HG02623 (cell line): Measurements from ENCODE around the gene ELOVL6.
"Not testable (repeated sequence)": the region's sequence is repeated elsewhere in the genome, so short reads cannot be mapped to it uniquely, and the experiment has no call there.

Source experiments
- ATAC-seq: cut with Tn5 transposase; IDR thresholded peaks from one replicate; pipeline ENCODE4 v1.9.1; 2021; ENCODE audit warnings: moderate library complexity; ENCODE audit not compliant: unreplicated experiment

The ELOVL6 gene

DNA sequence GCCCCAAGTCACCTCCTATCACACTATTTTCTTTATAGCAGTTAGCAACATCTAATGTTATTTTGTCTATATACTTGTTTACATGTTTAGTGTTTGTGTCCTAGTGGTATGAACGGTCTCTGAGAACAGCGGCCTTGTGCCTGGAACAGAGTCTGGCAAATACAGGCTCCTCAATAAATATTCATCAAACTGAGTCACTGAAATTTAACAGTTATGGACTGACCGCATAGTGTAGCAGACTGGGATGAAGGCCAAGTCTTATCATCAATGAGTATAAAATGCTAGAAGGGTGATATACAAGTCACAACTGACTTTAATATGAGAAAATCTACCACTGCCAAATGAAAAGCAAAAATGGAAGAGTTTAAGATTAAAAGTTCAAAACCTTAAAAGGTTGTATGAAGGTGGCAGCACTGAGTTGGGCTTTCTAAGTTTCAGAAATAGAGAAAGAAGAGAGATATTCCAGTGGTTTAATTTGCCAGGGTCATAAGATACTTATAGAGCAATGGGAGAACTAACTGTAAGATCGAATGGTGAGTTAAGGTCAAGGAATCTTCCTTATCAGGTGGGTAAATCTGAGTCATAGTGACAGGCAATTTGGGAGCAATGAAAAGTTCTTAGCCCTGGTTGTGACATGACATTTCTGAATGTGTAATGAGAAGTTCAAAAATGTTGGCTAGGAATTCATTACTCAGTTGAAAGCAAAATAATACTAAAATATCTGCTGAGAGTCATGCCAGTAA lies 34.9 kb downstream of the ELOVL6 start:
- no peak for ATAC-seq

DNA sequence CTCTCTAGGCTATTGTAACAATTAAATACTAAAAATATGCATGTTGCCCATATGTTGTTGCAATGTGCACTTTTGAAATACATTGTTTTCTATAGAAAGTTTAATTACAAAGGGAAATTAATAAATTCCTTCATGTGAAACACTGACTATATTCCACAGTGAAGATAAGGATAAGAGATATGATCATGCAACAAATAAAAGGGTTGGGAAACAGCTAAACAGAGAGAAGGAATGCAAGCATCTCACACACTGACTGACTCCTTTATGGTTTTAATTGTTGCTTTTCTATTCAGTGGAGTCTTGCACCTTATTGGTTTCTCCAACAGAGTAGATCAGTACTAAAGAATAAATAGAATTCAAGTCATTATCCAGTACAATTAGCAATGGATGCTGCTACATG lies 37.8 kb downstream of the ELOVL6 start:
- ATAC-seq = no peak

DNA sequence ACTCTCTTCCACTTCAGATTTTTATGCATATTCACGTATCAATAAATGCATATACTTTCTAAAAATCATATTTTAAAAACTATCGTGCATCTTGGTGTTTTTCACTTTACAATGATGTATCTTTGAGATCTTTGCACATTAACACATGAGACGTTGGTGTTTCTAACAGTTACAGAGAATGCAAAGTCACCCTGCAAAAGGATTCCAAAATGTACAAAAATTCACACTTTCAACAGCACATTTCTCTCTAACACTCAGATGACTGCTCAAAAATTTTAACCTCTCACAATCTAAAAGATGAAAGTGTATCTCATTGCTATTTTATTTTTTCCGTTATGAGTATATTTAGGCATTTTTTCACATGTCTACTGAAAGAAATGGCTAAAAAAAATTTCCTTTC lies 38.9 kb downstream of the ELOVL6 start:
- no peak for ATAC-seq

DNA sequence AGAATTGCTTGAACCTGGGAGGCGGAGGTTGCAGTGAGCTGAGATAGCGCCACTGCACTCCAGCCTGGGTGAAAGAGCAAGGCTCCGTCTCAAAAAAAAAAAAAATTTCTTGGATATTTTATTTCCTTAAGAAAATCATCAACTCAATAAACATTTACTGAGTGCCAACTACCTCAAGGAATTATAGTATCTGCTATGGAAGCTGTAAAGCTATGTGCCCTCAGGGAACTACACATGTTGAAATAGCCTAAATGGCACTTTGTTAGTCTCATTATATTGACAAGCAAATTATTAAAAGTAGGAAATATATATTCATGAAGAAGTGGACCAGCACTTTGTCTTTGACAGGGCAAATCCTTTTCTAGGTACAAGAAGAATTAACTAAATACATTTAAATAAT lies 40.8 kb downstream of the ELOVL6 start:
- ATAC-seq = no peak

DNA sequence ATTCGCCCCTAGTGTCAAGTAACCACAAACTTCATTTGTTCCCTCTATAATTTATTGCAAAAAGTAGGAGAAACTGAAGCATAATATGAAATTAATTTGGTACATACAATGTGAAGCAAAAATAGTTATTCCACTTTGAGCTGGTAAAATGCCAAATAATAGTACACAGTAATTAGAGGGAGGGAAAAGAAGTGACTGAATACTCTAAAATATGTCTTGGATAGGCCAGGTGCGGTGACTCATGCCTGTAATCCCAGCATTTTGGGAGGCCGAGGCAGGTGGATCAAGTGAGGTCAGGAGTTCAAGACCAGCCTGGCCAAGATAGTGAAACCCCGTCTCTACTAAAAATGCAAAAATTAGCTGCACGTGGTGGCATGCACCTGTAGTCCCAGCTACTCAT lies 41.2 kb downstream of the ELOVL6 start:
- ATAC-seq = not testable (repeated sequence)

DNA sequence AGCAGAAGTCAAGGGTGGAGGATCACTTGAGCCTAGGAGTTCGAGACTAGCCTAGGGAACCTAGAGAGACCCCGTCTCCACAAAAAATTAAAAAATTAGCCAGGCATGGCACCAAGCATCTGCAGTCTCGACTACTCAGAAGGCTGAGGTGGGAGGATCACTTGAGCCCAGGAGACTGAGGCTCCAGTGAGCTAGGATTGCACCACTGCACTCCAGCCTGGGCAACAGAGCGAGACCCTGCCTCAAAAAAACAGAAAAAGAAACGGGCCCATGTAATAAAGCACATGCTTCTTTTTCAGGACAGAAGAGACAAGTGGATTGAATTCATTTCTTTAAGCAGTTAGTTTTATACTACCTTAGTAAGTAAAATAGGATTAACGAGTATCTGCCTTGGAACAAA lies 42.0 kb downstream of the ELOVL6 start:
- ATAC-seq = no peak

DNA sequence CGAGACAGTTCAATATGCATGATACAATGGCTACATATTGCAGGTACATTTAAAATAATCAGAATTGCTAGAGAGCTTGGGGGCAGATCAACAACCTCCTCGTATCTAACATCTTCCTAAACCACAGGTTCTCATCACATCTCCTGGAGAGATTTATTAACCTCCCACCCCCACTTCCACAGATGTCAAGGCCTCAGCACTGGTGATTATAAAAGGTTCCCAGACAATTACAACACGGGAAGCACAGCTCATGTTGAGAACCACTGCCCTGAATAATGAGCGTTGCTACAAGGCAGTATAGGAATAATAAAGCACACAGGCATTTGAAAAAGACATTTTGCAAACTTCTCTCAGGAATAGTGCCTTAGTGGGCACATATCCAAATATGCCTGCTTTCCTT lies 42.8 kb downstream of the ELOVL6 start:
- ATAC-seq = no peak

DNA sequence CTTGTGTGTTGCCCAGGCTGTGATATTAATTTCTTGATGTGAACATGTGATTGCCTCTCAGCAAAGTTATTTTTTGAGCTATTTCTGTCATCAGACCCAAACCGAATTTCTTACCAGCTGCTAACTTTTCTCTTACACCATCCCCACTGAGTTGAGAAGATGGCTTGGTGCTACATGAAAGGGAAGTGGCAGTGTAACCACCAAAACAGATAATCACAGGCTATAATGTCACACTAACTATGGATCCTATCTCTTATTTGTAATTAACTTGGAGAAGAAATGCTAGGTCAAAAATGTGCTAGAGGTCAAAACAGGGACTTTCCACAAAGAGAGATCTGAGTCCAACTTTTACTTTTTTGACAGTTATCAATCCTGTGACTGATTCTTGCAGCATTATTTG lies 43.8 kb downstream of the ELOVL6 start:
- ATAC-seq = no peak

DNA sequence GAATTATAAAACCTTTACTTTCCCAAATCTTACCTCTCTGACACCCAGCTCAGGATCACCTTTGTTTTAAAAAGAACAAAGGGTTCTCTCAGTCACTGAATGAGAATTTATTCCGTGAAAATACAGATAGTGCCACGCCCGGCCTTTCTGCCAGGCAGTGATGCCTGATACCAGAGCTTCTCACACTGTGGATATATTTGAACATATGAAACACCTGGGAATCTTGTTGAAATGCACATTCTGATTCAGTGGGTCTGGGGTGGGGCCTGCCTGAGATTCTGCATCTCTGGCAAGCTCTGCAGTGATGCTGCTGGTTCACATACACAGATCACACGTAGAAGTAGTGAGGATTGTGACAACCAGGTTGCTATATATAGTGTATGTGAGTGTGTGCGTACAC lies 46.0 kb downstream of the ELOVL6 start:
- no peak for ATAC-seq

DNA sequence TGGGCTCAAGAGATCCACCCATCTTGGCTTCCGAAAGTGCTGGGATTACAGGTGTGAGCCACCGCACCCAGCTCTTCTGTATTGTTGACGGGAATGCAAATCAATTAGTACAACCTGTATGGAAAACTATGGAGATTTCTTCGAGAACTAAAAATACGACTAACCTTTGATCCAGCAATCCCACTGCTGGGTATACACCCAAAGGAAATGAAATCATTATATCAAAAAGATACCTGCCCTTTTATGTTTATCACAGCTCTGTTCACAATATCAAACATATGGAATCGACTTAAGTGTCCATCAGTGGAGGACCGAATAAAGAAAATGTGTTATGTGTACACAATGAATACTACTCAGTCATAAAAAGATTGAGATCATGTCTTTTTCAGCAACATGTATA lies 49.3 kb downstream of the ELOVL6 start:
- ATAC-seq = no peak

DNA sequence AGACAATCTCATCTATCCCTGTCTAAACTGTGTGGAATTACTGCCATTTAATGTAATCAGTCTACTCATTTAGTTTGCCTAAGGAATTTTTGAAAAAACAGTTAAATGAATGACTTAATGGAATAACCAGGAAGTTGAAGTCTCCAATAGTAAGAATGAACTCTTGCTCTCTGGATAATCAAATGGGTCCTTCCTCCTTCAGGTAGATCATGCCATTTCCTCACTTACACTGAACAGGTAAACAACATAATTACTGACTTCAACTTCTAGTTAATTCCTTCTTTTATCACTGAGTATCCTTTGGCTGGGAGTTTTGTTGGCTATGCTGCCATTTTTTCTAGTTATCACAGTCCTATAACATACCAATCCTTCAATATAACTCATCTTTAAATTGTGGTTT lies 56.0 kb downstream of the ELOVL6 start:
- ATAC-seq = no peak

DNA sequence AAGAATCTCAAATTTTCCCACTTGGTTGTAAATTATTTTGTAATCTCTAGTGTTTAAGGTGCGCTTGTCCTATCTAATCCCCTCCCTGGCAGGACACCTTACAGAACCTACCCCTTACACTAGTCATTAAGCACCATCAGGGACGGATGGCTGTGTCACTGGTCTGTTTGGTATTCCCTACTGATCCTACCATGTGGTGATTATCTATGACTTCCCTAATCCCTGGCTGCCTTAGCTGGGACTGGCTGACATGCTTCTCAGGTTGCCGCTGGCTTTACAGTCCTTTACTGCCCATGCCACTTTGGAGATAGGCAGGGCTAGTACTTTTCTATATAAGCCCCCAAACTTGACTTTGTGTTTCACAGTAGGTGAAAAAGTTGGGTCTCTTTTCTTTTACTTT lies 58.6 kb downstream of the ELOVL6 start:
- no peak for ATAC-seq

DNA sequence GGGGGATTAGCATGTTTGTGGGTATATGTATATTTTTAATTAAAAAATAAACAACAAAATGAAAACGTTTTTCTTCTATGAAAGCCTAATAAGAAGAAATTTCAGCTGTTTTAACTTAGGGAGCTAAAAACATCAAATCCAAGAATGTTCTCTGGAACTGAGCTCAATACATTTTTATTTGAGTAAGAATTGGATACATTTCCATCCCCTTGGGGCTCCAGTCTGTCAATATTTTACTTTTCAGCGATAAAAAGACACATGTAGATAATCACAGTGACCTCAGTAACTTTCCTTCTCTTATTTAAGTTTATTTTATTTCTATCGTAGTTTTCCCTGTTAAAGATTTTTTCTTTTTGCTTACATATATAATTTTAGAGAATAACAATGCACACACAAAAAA lies 59.3 kb downstream of the ELOVL6 start:
- ATAC-seq = no peak

DNA sequence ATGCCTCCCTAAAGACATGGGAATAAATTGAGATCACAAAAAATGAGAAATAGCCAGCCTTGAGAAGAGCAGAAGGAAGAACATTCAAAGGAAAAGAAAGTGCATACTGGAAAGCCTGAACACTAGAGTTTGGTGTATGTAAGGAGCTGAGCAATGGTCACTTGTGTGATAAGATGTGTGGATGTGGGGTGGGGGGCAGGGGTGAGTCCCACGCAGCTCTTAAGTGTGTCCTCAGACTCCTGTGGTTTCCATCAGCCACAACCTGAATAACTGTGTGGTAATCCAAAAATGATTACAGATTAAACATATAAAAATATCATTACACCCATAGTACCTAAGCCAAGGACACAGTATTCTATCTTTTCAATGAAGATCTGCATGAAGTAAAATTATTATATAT lies 59.9 kb downstream of the ELOVL6 start:
- ATAC-seq = no peak

DNA sequence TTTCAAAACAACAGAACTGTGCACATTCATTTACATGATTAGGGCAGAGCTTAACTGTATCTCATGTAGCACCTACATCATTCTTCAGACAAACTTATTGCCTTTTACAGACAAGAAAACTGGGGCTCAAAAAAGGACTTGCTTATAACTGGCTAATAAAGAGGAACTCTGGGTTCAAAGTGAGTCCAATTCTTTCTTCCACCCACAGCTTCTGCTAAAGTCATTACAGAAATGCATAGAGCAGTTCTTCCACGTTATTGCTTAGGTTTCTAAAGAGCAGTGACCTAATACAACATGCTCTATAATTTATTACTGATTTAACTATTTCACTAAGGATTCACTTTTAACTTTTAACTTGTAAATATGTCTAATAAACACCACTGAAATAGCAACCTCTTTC lies 60.6 kb downstream of the ELOVL6 start:
- ATAC-seq = no peak

DNA sequence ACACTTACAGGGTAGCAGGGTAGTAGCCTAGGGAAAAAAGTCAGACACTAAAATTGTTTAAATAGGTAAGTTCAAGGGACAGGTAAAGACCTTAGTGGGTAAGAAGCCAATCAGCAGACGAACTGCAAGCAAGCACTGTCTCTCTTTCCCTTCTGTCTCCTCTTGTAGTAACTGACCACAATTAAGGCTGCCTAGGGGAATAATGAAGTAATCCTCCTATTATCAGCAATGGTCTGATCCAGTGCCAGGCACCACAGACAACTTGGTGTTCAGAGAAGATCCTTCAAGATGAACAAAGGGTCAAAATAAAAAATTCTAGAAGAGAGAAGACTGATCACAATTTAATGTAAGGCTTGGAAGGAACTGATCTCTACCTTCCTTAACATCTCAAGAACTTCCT lies 62.9 kb downstream of the ELOVL6 start:
- no peak for ATAC-seq

DNA sequence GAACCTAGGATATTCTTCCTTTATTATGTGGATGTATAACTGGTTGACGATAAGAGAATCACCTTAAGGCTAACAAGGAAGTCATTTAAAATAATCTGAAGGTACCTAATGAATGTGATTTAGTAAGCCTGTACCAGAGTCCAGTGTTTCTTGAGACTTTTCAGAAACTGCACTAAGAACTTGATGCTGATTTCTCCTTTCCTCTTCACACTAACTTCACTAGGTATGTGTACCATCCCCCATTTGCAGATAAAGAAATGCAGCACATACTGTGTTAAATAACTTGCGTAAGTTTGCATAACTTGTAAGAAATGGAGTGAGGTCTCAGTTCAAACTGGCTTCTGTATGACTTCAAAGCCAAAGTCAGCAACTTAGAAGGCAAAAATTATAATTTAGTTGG lies 63.3 kb downstream of the ELOVL6 start:
- no peak for ATAC-seq

DNA sequence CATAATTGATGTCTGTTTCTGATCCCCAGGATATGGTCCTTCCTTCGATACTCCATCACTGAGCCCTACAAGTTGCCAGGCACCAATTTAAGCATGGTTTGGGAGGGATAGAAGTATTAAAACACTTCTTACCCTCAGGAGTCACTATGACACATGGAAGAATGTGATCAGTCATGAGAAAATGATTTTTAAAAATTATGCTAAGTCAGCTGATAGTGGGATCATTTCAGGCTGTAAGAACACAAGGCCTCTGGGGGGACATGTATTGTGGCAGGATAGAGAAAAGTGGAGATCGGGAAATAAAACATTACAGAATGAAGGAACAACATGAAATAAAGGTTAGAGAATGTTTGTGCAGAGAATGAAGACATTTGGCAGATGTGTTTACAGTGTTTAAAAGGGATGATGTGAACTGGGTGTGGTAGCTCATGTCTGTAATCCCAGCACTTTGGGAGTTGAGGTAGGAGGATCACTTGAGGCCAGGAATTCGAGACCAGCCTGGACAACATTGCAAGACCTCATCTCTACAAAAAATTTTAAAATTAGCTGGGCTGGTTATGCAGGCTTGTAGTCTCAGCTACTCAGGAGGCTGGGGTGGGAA lies 64.0 kb downstream of the ELOVL6 start:
- ATAC-seq = no peak

DNA sequence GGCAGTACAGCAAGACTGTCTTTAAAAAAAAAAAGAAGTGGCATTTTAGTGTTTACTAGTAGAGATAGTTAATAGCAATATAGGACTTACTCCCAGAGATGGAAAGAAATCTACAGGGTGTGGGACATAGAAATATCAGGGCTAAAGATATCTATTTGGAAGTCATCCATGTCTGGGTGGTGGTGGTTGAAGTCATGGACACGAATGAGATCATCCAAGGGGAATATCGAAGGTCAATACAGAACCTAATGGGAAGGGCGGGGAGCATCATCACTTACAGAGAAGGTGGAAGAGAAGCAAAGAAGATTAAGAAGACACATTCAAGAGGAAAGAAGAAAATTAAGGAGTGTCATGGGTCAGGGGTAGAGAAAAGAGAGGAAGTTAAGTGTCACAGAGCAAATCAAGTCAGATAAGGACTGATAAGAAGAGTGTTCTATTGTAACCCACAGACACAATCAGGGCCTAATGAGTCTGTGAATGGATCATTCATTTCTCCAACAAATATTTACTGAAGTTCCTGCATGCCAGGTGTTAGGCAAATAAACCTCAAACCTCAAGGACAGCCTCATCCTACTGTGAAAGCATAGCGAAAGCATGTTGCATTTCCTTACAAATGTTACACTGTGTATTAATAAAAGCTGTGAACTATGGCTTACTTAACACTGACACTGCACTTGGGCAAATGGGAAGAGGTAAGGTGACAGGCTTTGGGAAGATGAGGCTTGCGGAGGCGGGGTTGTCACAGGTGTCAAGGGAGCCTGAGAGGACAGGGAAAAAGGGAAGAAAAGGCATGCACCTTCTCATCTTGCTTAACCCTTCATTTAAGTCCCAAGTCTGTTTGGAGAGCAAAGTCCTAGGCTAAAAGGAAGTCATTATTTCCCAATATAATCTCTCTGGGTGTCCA lies 65.3 kb downstream of the ELOVL6 start:
- no peak for ATAC-seq

DNA sequence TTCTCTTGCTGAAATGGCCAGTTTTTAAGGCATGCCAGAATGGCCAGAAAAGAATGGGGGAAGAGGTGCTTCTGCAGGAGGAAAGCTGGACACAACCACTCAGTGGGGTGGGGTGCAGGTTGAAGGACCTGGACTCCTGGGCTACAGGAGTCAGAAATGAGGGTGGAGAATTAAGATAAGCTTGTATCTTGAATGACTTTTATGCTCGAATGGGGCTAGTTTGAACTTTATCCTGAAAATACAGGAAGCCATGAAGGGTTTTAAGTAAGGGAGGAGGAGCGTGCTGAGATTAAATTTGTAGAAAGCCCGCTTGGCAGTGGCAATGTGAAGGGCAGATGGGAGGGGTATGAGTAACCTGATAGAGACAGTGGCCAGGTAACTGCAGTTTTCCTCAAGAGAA lies 66.5 kb downstream of the ELOVL6 start:
- no peak for ATAC-seq

DNA sequence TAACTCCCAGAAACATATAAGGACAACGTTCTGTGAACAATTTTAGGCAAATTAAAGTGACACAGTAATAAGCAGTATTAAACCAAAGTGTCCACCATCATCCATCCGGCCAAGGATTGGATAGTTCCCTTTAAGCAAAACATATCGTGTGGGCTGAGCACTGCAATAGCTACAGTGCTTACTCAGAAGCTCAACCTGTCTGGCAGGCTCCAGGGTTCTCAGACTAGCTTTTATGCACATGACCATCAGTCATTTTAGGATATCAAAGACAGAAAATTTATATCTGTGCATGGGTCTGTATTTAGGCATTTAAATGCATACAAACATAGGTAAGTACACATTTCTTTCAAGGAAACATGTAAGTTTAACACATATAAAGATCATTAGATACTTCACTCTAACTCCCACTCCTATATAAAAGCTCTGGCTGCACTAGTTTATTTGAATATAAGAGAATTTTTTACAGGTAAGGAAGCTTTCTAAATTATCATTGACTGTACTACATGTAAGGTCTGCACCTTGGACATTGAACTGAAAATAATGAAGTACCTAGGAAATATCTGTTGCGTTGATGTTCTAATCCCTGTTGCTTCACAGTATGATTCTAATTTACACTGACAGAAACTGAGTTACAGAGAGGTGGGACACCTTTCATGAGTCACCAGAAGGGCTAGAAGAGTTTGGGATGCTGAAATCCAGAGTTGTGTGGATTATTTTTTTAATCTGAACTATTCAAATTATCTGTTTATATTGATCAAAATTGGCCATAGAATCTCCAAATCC lies 67.6 kb downstream of the ELOVL6 start:
- ATAC-seq = no peak
